H1 (cell line): ENCODE measurements around the gene SYNGR3.

Source experiments
- BRCA1 ChIP-seq: IDR thresholded peaks from 2 replicates; pipeline ENCODE4 v1.6.1; 2012; ENCODE audit warnings: low read depth, low read length, improper control_type of control experiment
- CREB1 ChIP-seq: IDR thresholded peaks from 2 replicates; pipeline ENCODE4 v1.6.1; 2012; ENCODE audit warnings: inconsistent platforms
- EP300 ChIP-seq, 2 experiments: IDR thresholded peaks; 1 replicate in 1 of 2; 2 replicates in 1 of 2; pipeline ENCODE4 v1.6.1; 2011 to 2012; ENCODE audit warnings: low read depth in 2 of 2, low read length in 2 of 2, mild to moderate bottlenecking in 2 of 2, borderline replicate concordance in 1 of 2, inconsistent platforms in 1 of 2, moderate library complexity in 1 of 2
- SP2 ChIP-seq: IDR thresholded peaks from 2 replicates; pipeline ENCODE4 v1.6.1; 2012; ENCODE audit warnings: mild to moderate bottlenecking, low read length, inconsistent platforms
- SRF ChIP-seq: IDR thresholded peaks from 2 replicates; pipeline ENCODE4 v1.6.1; 2011; ENCODE audit warnings: mild to moderate bottlenecking, low read depth, low read length, moderate library complexity

DNA sequence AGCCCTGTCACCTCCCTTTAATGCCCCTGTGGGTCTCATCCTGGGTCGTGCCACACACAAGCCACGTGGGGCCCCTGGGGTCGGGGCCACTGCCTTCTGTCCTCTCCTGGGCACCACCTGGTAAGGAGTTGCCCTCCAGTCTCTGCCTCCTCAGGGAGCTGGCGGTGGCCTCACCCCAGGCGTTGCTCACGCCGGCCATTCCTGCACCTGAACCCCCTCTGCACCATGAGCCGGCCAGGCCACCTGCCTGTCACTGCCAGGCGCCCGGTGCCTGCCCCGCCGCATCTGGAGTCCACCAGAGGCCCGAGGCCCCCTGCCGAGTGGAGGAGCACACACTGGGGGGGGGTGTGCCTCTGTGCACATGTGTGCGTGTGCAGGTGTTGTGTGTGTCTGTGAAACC is 47.3 kb downstream of the SYNGR3 start:
- TF ChIP-seq BRCA1 (no peak), SP2 (no peak), SRF (no peak), EP300 (IDR thresholded peaks at IDR 0.05; ENCODE audit: borderline replicate concordance in 1 of 2, low read depth in 2 of 2, low read length in 2 of 2) (no peak), CREB1 (no peak)
